K562 (cell line): ENCODE results near the gene CALML6. TPM values are rescaled to one million over a fixed set of nuclear protein-coding genes. Genes with fewer than 3 reads are reported as not detected.
A peak's percentile ranks its signal among the peaks of the same experiment; 100 is the strongest.

Experiments
- CCAR2 ChIP-seq: fragments of 200-400 bp; formaldehyde crosslinking; IDR thresholded peaks from 2 replicates; pipeline ENCODE4 v1.6.1; 2017; ENCODE audit warnings: mild to moderate bottlenecking, low read depth, low read length
- CXXC5 ChIP-seq: fragments of 250-450 bp; sonication (Bioruptor Pico); IDR thresholded peaks from 2 replicates; pipeline ENCODE4 v1.8.0; 2022; ENCODE audit warnings: inconsistent platforms, mild to moderate bottlenecking, moderate library complexity
- FOXP1 ChIP-seq: sonication (generic); formaldehyde crosslinking; IDR thresholded peaks from 2 replicates; pipeline ENCODE4 v1.8.0; 2022; ENCODE audit warnings: mild to moderate bottlenecking, missing genetic modification reagents
- HMGXB4 ChIP-seq: sonication (generic); formaldehyde crosslinking; IDR thresholded peaks from 2 replicates; pipeline ENCODE4 v1.8.1; 2023; ENCODE audit warnings: mild to moderate bottlenecking, missing genetic modification reagents
- HNRNPLL ChIP-seq: fragments of 200-400 bp; formaldehyde crosslinking; IDR thresholded peaks from 2 replicates; pipeline ENCODE4 v1.6.1; 2017; ENCODE audit warnings: low read length, low read depth, mild to moderate bottlenecking; ENCODE audit not compliant: poor library complexity, severe bottlenecking
- HOXB6 ChIP-seq: fragments of 250-450 bp; sonication (Bioruptor Pico); IDR thresholded peaks from 2 replicates; pipeline ENCODE4 v1.5.1; 2022; ENCODE audit warnings: mild to moderate bottlenecking, borderline replicate concordance
- KAT8 ChIP-seq: fragments of 450-650 bp; IDR thresholded peaks from 2 replicates; pipeline ENCODE4 v1.6.1; 2016; ENCODE audit warnings: low read depth, mild to moderate bottlenecking
- MAFG ChIP-seq: fragments of 450-650 bp; conservative IDR thresholded peaks from 2 replicates; pipeline ENCODE4 v1.6.1; 2016; ENCODE audit warnings: missing genetic modification characterization, missing compliant biosample characterization
- RBBP5 ChIP-seq: fragments of 200-600 bp; sonication (generic); IDR thresholded peaks from 2 replicates; pipeline ENCODE4 v1.6.1; 2012; ENCODE audit warnings: borderline replicate concordance, mild to moderate bottlenecking, low read length, control low read depth, inconsistent platforms; ENCODE audit not compliant: insufficient read depth, poor library complexity, severe bottlenecking
- SIN3A ChIP-seq, 2 experiments: fragments of 150-350 bp in 1 of 2; IDR thresholded peaks; 2 replicates each; pipeline ENCODE4 v1.6.1; 2011 to 2016; ENCODE audit warnings: borderline replicate concordance in 2 of 2, low read depth in 2 of 2, low read length in 2 of 2, mild to moderate bottlenecking in 2 of 2, moderate library complexity in 2 of 2; ENCODE audit not compliant: control insufficient read depth in 1 of 2
- SOX6 ChIP-seq: fragments of 450-650 bp; IDR thresholded peaks from 2 replicates; pipeline ENCODE4 v1.6.1; 2014; ENCODE audit warnings: mild to moderate bottlenecking
- YY1 ChIP-seq, 3 experiments: IDR thresholded peaks; 2 replicates each; pipeline ENCODE4 v1.6.1; 2011; ENCODE audit warnings: low read length in 2 of 3, mild to moderate bottlenecking in 2 of 3, moderate library complexity in 2 of 3, borderline replicate concordance in 1 of 3, control low read depth in 1 of 3, low read depth in 1 of 3; ENCODE audit not compliant: insufficient read depth in 3 of 3, insufficient replicate concordance in 2 of 3, control insufficient read depth in 1 of 3, insufficient read length in 1 of 3; ENCODE audit errors: extremely low read depth in 1 of 3
- ZBTB12 ChIP-seq: fragments of 250-450 bp; sonication (Bioruptor Pico); IDR thresholded peaks from 2 replicates; pipeline ENCODE4 v1.4.0; 2020
- ZC3H11A ChIP-seq: IDR thresholded peaks from 2 replicates; pipeline ENCODE4 v1.6.1; 2012; ENCODE audit warnings: low read depth, low read length, improper control_type of control experiment
- ZFP91 ChIP-seq: sonication (generic); formaldehyde crosslinking; IDR thresholded peaks from 2 replicates; pipeline ENCODE4 v1.8.0; 2022; ENCODE audit warnings: mild to moderate bottlenecking, missing genetic modification reagents
- polyA plus RNA-seq, 8 experiments: library from polyadenylated mRNA; depleted of rRNA in 4 of 8; stranded (reverse) in 5 of 8; unstranded in 3 of 8; fragments of >200 nt; fragmentation: Nextera tagmentation in 2 of 8; fragmentation: Illumina TruSeq in 1 of 8; extraction: Ambion mirVana in 2 of 8; extraction: Trizol in 1 of 8; gene quantifications; 2 replicates each; pipeline versions ENCODE4 v1.2.1 to v1.2.3, GENCODE V29; 2011 to 2014; ENCODE audit warnings: inconsistent platforms in 1 of 8, missing spikeins in 1 of 8
- total RNA-seq, 7 experiments: library from RNA; depleted of rRNA in 6 of 7; stranded (reverse); fragments of >200 nt in 6 of 7; fragmentation: Illumina TruSeq in 2 of 7; extraction: Trizol in 2 of 7; gene quantifications; 2 replicates each; pipeline versions ENCODE4 v1.2.1 to v1.2.3, GENCODE V29; 2011 to 2021; ENCODE audit warnings: low replicate concordance in 1 of 7
- TF ChIP-seq, protein P1 (sequence below): fragments of 250-450 bp; sonication (Bioruptor Pico); IDR thresholded peaks from 2 replicates; pipeline ENCODE4 v1.9.0; 2021; ENCODE audit warnings: mild to moderate bottlenecking, inconsistent platforms
- TF ChIP-seq, protein P2 (sequence below), 2 experiments: fragments of 250-450 bp in 1 of 2; fragments of 450-650 bp in 1 of 2; sonication (Bioruptor Pico) in 1 of 2; IDR thresholded peaks; 2 replicates each; pipeline versions ENCODE4 v1.6.1 to v1.8.0; 2016 to 2021; ENCODE audit warnings: mild to moderate bottlenecking in 2 of 2, moderate library complexity in 2 of 2, missing compliant biosample characterization in 1 of 2, missing genetic modification characterization in 1 of 2

CALML6 gene
- total and polyA plus RNA-seq, 9 of the 15 experiments (the other 6 are each of a cell fraction or from before 2014, with no cell fraction given) = 0.14 TPM; not detected in 8

GRCh38 chr1:1890506-1891348 lies 24.3 kb upstream of the CALML6 start, which contains the start of gene GNB1 (continued):
- TF ChIP-seq ZFP91 (CRISPR knock-in tag) (peak; percentile 97), CCAR2 (no peak), YY1 (IDR thresholded peaks at IDR 0.05; ENCODE audit: borderline replicate concordance in 1 of 3, control insufficient read depth in 1 of 3, extremely low read depth in 1 of 3, insufficient read depth in 3 of 3, insufficient read length in 1 of 3, insufficient replicate concordance in 2 of 3, low read depth in 1 of 3, low read length in 2 of 3) (peak; percentile 18 to 87 (median 83)), HNRNPLL (peak; percentile 31), KAT8 (no peak), MAFG (tag) (no peak), CXXC5 (CRISPR knock-in tag) (peak; percentile 99), SIN3A (IDR thresholded peaks at IDR 0.05; ENCODE audit: borderline replicate concordance in 2 of 2, control insufficient read depth in 1 of 2, low read depth in 2 of 2, low read length in 2 of 2) (peak; percentile 48 to 77; a peak in 3 of 4 replicates), SOX6 (peak; percentile 24; the same call in 1 of the 2 replicates), HOXB6 (CRISPR knock-in tag) (no peak), ZC3H11A (peak; percentile 15; the same call in 1 of the 2 replicates), FOXP1 (CRISPR knock-in tag) (no peak), HMGXB4 (CRISPR knock-in tag) (peak; percentile 28; the same call in 1 of the 2 replicates), ZBTB12 (CRISPR knock-in tag) (peak; percentile 92), RBBP5 (peak; percentile 37)
- TF ChIP-seq, protein P1, sequence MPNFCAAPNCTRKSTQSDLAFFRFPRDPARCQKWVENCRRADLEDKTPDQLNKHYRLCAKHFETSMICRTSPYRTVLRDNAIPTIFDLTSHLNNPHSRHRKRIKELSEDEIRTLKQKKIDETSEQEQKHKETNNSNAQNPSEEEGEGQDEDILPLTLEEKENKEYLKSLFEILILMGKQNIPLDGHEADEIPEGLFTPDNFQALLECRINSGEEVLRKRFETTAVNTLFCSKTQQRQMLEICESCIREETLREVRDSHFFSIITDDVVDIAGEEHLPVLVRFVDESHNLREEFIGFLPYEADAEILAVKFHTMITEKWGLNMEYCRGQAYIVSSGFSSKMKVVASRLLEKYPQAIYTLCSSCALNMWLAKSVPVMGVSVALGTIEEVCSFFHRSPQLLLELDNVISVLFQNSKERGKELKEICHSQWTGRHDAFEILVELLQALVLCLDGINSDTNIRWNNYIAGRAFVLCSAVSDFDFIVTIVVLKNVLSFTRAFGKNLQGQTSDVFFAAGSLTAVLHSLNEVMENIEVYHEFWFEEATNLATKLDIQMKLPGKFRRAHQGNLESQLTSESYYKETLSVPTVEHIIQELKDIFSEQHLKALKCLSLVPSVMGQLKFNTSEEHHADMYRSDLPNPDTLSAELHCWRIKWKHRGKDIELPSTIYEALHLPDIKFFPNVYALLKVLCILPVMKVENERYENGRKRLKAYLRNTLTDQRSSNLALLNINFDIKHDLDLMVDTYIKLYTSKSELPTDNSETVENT = peak; percentile 96
- TF ChIP-seq, protein P2, sequence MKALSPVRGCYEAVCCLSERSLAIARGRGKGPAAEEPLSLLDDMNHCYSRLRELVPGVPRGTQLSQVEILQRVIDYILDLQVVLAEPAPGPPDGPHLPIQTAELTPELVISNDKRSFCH (CRISPR knock-in tag; IDR thresholded peaks at IDR 0.05) = no peak
- TF ChIP-seq, protein P2 (tag; IDR thresholded peaks at IDR 0.05) = peak; percentile 65; the same call in 1 of the 2 replicates
